Endothelial cell of umbilical vein (primary cell): ENCODE data around the gene SH3D19. TPM values are rescaled to one million over a fixed set of nuclear protein-coding genes. Genes with fewer than 3 reads are reported as not detected.

ENCODE experiments used
- BruUV-seq: library from RNA; stranded (reverse); fragments of 400-500 nt; replicated peaks from 2 replicates; lab custom pipeline; 2021; lab: Mats Ljungman, UMichigan
- CTCF ChIA-PET: fragments of 300-600, 350-600 bp; sonication (Branson Sonifier 250); formaldehyde crosslinking; loops from one replicate; lab custom pipeline; 2021; ENCODE audit warnings: antibody characterized with exemption, inconsistent platforms; lab: Charles Lee
- POLR2A ChIA-PET: fragments of 300-600, 350-600 bp; sonication (Branson Sonifier 250); formaldehyde crosslinking; loops from one replicate; lab custom pipeline; 2021; ENCODE audit warnings: antibody characterized with exemption, inconsistent platforms; lab: Charles Lee
- DNase-seq: peaks from one replicate; pipeline ENCODE4 v3.0.0-alpha.2; 2011; ENCODE audit warnings: low read depth, low spot score
- FAIRE-seq: peaks from 2 replicates; lab custom pipeline; 2011; peaks lifted over from hg19 to GRCh38; lab: Jason Lieb, UNC
- H2AFZ ChIP-seq: 2 replicates; pipeline ENCODE4 v1.6.0; 2012; ENCODE audit warnings: low read depth, low read length, control low read depth, inconsistent platforms
- H3K27ac ChIP-seq: 2 replicates; pipeline ENCODE4 v1.5.1; 2011; ENCODE audit warnings: low read depth, mild to moderate bottlenecking, control low read depth, low read length, moderate library complexity; ENCODE audit not compliant: insufficient read depth
- H3K27me3 ChIP-seq, 2 experiments: 2 replicates each; pipeline versions ENCODE4 v1.6.0 to v1.6.1; 2011; ENCODE audit warnings: low read length in 2 of 2, mixed read lengths in 1 of 2; ENCODE audit not compliant: control insufficient read depth in 2 of 2, insufficient read depth in 2 of 2
- H3K36me3 ChIP-seq, 2 experiments: 2 replicates in 1 of 2; 3 replicates in 1 of 2; pipeline ENCODE4 v1.5.1; 2011; ENCODE audit warnings: low read length in 2 of 2, mild to moderate bottlenecking in 1 of 2, moderate library complexity in 1 of 2; ENCODE audit not compliant: control insufficient read depth in 2 of 2, insufficient read depth in 2 of 2; ENCODE audit errors: extremely low read depth in 1 of 2
- H3K4me1 ChIP-seq: 3 replicates; pipeline ENCODE4 v1.5.1; 2011; ENCODE audit warnings: mild to moderate bottlenecking, low read length; ENCODE audit not compliant: control insufficient read depth, insufficient read depth; ENCODE audit errors: extremely low read depth
- H3K4me2 ChIP-seq: 2 replicates; pipeline ENCODE4 v1.6.1; 2011; ENCODE audit warnings: low read length, control low read depth, mixed read lengths; ENCODE audit not compliant: insufficient read depth
- H3K4me3 ChIP-seq, 3 experiments: fragments of 200-600 bp in 1 of 3; sonication (generic), shearing (Covaris generic) in 1 of 3; replicated peaks in 1 of 3; 2 replicates each; pipeline ENCODE4 v1.5.1; 2011 to 2016; ENCODE audit warnings: control low read depth in 3 of 3, low read length in 3 of 3, mild to moderate bottlenecking in 2 of 3, inconsistent platforms in 1 of 3, low read depth in 1 of 3, moderate library complexity in 1 of 3; ENCODE audit not compliant: insufficient read depth in 1 of 3
- H3K79me2 ChIP-seq: 2 replicates; pipeline ENCODE4 v1.6.0; 2012; ENCODE audit warnings: low read length, inconsistent platforms; ENCODE audit not compliant: control insufficient read depth, insufficient read depth
- H3K9ac ChIP-seq: replicated peaks from 2 replicates; pipeline ENCODE3; 2011; ENCODE audit warnings: low read length, control low read depth; ENCODE audit not compliant: insufficient read depth; ENCODE audit errors: extremely low read depth
- H3K9me1 ChIP-seq: replicated peaks from 3 replicates; pipeline ENCODE4 v1.6.0; 2011; ENCODE audit warnings: mild to moderate bottlenecking, low read length; ENCODE audit not compliant: control insufficient read depth, insufficient read depth; ENCODE audit errors: extremely low read depth
- H3K9me3 ChIP-seq: replicated peaks from 2 replicates; pipeline ENCODE4 v1.5.1; 2012; ENCODE audit warnings: low read length, inconsistent platforms; ENCODE audit not compliant: control insufficient read depth, insufficient read depth
- H4K20me1 ChIP-seq: replicated peaks from 2 replicates; pipeline ENCODE3; 2011; ENCODE audit warnings: mild to moderate bottlenecking, low read length; ENCODE audit not compliant: control insufficient read depth, insufficient read depth; ENCODE audit errors: extremely low read depth
- EZH2 ChIP-seq: IDR thresholded peaks from 2 replicates; pipeline ENCODE4 v1.6.1; 2012; ENCODE audit warnings: borderline replicate concordance, low read depth, mild to moderate bottlenecking, moderate library complexity, low read length, inconsistent platforms; ENCODE audit not compliant: severe bottlenecking
- FOS ChIP-seq: IDR thresholded peaks from 2 replicates; pipeline ENCODE4 v1.6.1; 2011; ENCODE audit warnings: mild to moderate bottlenecking, low read length, moderate library complexity, borderline replicate concordance; ENCODE audit not compliant: insufficient read depth
- GATA2 ChIP-seq: IDR thresholded peaks from 2 replicates; pipeline ENCODE4 v1.7.0; 2011; ENCODE audit warnings: low read depth, mild to moderate bottlenecking, moderate library complexity, mixed read lengths, low read length; ENCODE audit not compliant: insufficient read length, insufficient read depth
- JUN ChIP-seq: IDR thresholded peaks from 2 replicates; pipeline ENCODE4 v1.6.1; 2011; ENCODE audit warnings: borderline replicate concordance, low read depth; ENCODE audit not compliant: insufficient read length, insufficient read depth
- MYC ChIP-seq: IDR thresholded peaks from one replicate; pipeline ENCODE4 v1.6.1; 2011; ENCODE audit warnings: mild to moderate bottlenecking, low read depth, low read length
- POLR2A ChIP-seq: IDR thresholded peaks from 2 replicates; pipeline ENCODE4 v1.6.1; 2012; ENCODE audit warnings: low read depth, mild to moderate bottlenecking, control low read depth, low read length
- POLR2AphosphoS5 ChIP-seq: IDR thresholded peaks from 2 replicates; pipeline ENCODE4 v1.6.1; 2012; ENCODE audit warnings: low read depth, mild to moderate bottlenecking, control low read depth, low read length, moderate library complexity; ENCODE audit not compliant: insufficient read depth
- dilution Hi-C: fragments of 300-500 bp; cut with MboI; formaldehyde crosslinking; loops from one replicate; pipeline ENCODE4 v1.15.0; 2019; ENCODE audit warnings: low sequenced_read_pairs; ENCODE audit not compliant: extremely low pct_ligation_motif_present
- intact Hi-C: fragments of 100-400 bp; cut with micrococcal nuclease; formaldehyde crosslinking; loops from one replicate; pipeline ENCODE4 v1.10.0; 2022
- polyA plus RNA-seq, 4 experiments: library from polyadenylated mRNA; depleted of rRNA in 3 of 4; stranded (reverse) in 3 of 4; unstranded in 1 of 4; fragments of >200 nt; gene quantifications; 2 replicates each; pipeline versions ENCODE4 v1.2.1 to v1.2.3, GENCODE V29; 2011 to 2012; ENCODE audit warnings: missing spikeins in 1 of 4
- total RNA-seq: library from RNA; stranded (reverse); gene quantifications from 2 replicates; pipeline ENCODE4 v1.2.3, GENCODE V29; 2021
- TF ChIP-seq, protein P1 (sequence below), 2 donors: IDR thresholded peaks; 1 replicate in 1 of 2; 2 replicates in 1 of 2; pipeline ENCODE4 v1.5.1; 2011; ENCODE audit warnings: low read length in 2 of 2, mild to moderate bottlenecking in 2 of 2, moderate library complexity in 2 of 2, control low read depth in 1 of 2, inconsistent platforms in 1 of 2, low read depth in 1 of 2; ENCODE audit not compliant: insufficient read depth in 1 of 2; ENCODE audit errors: extremely low read depth in 1 of 2
- TF ChIP-seq, protein P2 (sequence below): IDR thresholded peaks from 2 replicates; pipeline ENCODE4 v1.6.1; 2011; ENCODE audit not compliant: insufficient read depth, insufficient read length

Gene SH3D19
- total and polyA plus RNA-seq, 2 donors (not counting 3 experiments of a cell fraction or from before 2014, with no cell fraction given): 37.5 to 92.8 TPM

DNA sequence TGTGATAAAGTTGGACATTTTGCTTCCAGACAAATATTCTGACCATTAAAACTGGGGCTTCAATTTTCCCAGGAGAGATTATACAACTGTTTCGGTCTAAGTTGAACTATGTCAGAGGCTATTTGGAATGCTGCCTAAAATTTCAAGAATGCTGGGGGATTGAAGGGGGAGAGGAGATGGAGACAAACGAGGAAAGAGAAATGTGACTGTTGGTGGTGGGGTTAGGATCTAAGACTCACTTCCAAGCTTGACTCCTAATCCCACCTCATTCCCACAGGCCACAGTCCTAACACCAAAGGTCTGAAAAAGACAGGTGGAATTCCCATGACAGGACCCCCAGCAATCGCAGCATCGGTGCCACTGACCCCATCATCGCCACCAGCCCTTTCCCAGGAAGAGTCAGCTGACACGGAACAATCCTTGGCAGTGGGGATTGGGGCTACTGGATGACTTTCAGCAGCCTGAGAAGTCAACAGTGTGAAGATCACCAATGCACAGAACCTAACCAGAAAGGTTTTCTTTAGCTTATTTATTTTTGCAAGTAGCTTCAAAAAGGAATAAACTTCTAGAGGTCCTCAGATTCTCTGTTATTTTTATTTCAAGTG lies 122.5 kb downstream of the SH3D19 start:
- intact Hi-C loops (no loop called here), dilution Hi-C loops (no loop called here)
- H3K27me3 ChIP-seq: no peaks in the 10 kb centered on the region
- peaks cover 50% of the 10 kb centered on the region for H3K4me1 ChIP-seq
- H4K20me1 ChIP-seq: no peaks in the 10 kb centered on the region
- no peak overlapping the region for H2AFZ ChIP-seq
- H3K4me2 ChIP-seq: no peak overlapping the region
- CTCF ChIA-PET: no interaction called here
- H3K9me3 ChIP-seq: no peaks in the 10 kb centered on the region
- peak; percentile 39 for DNase-seq
- POLR2A ChIA-PET: no interaction called here
- no peak for FAIRE-seq
- H3K79me2 ChIP-seq: peaks cover 27% of the 10 kb centered on the region
- no peak overlapping the region for H3K9ac ChIP-seq
- H3K4me3 ChIP-seq: no peak overlapping the region
- H3K27ac ChIP-seq: no peak overlapping the region
- H3K36me3 ChIP-seq: no peaks in the 10 kb centered on the region
- no peak for TF ChIP-seq EZH2
- no peak for TF ChIP-seq MYC
- TF ChIP-seq POLR2A: no peak
- no peak for TF ChIP-seq FOS
- no peak for TF ChIP-seq JUN
- TF ChIP-seq, protein P1, sequence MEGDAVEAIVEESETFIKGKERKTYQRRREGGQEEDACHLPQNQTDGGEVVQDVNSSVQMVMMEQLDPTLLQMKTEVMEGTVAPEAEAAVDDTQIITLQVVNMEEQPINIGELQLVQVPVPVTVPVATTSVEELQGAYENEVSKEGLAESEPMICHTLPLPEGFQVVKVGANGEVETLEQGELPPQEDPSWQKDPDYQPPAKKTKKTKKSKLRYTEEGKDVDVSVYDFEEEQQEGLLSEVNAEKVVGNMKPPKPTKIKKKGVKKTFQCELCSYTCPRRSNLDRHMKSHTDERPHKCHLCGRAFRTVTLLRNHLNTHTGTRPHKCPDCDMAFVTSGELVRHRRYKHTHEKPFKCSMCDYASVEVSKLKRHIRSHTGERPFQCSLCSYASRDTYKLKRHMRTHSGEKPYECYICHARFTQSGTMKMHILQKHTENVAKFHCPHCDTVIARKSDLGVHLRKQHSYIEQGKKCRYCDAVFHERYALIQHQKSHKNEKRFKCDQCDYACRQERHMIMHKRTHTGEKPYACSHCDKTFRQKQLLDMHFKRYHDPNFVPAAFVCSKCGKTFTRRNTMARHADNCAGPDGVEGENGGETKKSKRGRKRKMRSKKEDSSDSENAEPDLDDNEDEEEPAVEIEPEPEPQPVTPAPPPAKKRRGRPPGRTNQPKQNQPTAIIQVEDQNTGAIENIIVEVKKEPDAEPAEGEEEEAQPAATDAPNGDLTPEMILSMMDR (IDR thresholded peaks at IDR 0.05; ENCODE audit: extremely low read depth in 1 of 2, insufficient read depth in 1 of 2, low read depth in 1 of 2, low read length in 2 of 2): no peak
- TF ChIP-seq GATA2: no peak
- TF ChIP-seq, protein P2, sequence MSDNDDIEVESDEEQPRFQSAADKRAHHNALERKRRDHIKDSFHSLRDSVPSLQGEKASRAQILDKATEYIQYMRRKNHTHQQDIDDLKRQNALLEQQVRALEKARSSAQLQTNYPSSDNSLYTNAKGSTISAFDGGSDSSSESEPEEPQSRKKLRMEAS: no peak
- no peak for TF ChIP-seq POLR2AphosphoS5
- BruUV-seq: no TSS peak
- no peaks in the 10 kb centered on the region for H3K9me1 ChIP-seq
